ENCODE results near the gene SULT6B1. TPM values are rescaled to one million over a fixed set of nuclear protein-coding genes. Genes with fewer than 3 reads are reported as not detected.
"Not testable (repeated sequence)": the region's sequence is repeated elsewhere in the genome, so short reads cannot be mapped to it uniquely, and the experiment has no call there.

The SULT6B1 gene
- total RNA-seq, 1 experiment from 2014 or later = not detected

DNA sequence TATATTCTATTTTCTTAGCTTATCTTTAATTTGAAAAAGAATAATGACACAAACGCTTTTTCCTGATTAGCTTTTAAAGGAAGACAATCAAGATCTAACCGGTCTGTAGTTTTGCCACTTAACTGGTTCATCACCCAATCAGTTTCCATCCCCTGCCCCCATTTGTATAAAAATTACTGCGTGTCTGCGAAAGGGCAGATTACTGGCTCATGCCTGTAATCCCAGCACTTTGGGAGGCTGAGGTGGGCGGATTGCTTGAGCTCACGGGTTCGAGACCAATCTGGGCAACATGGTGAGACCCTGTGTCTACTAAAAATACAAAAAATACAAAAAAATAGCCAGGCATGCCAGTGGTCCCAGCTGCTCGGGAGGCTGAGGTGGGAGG, 10.2 kb upstream of the SULT6B1 start:
- ChIA-PET POLR2A (no interaction called here), CTCF (no interaction called here)

DNA sequence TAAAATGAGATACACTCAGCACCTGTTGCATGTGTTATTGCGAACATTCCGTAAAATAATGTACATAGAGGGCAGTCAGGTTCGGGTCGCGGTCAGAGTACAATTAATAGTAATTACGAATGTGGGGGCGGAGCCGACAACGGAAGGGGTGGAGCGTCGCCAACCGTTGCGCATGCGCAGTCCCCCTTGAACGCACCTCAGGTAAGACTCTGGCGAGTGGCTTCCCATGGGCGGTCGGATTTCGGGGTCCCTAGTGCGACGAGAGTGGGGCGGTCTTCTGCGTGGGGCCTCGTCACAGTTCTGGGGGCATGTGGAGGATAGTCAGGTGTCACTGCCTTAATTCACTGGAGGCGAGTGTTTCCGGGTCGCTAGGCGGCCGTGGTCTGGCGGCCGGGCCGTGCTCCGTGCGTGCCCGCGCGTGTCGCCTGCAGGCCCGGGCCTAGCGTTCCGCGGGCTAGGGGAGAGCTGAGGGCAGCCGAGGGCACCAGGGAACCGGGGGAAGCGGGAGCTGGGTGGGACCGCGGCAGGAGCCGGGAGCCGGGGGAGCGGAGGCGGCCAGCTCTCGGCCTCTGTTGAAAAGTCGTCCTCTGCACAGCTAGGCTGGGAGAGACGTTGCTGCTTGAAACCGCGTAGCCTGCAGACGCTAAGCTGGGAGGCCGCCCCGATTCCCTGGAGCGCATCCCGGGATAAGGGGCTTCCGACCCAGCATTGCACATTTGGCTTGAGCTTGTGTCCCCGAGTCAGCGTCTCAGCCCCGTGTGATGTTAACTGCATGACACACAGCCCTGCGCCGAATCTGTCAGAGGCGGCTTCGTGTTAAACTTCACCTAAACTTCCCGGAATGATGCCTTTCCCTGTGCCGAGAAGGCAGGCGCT, 8.1 kb upstream of the SULT6B1 start, which contains the start of gene CEBPZOS:
CEBPZOS (plus strand) TSS at position 177 of the 876 bp plus-strand sequence. CDS start 3,209 bp downstream, outside the sequence.
- BruUV-seq (replicated peaks) = no TSS peak
- H3K4me1 Mint-ChIP-seq (ENCODE audit: low read depth, unreplicated experiment) = no peaks in the 10 kb centered on the region
- no peaks in the 10 kb centered on the region for H3K27me3 Mint-ChIP-seq (ENCODE audit: insufficient read depth, unreplicated experiment)
- POLR2A ChIA-PET = interaction anchor here (0.5 to 1.1 kb wide), 5 partner anchors 25 to 1613 kb away, joined by 3 to 5 read pairs (median 4); partner anchors contain the start of genes CEBPZ, EIF2AK2, GPATCH11 and NDUFAF7
- Histone ChIP-seq H3K4me3 (ENCODE audit: low read depth, low read length) (peak within 1 kb of the TSS; percentile 57), H3K27me3 (replicated peaks; ENCODE audit: control insufficient read depth, insufficient read depth, low read length) (no peaks in the 10 kb centered on the region), H3K4me1 (no peaks in the 10 kb centered on the region), H3K9me3 (no peaks in the 10 kb centered on the region), H3K36me3 (ENCODE audit: control insufficient read depth, insufficient read depth, low read length) (peaks cover 2% of the 10 kb centered on the region; the same call in 1 of the 2 replicates)
- CTCF ChIA-PET = no interaction called here
- intact Hi-C loops (cut with micrococcal nuclease; ENCODE audit: unreplicated experiment) = loop anchor here (1.0 to 5.0 kb wide), 3 partner anchors 28 to 39 kb away; partner anchors contain the start of genes CEBPZ, EIF2AK2 and NDUFAF7
- peak within 1 kb of the TSS; percentile 92 for H3K4me3 Mint-ChIP-seq (ENCODE audit: unreplicated experiment)
- DNase-seq = peak; percentile 89 to 93
- peak within 1 kb of the TSS; percentile 98 for H3K27ac Mint-ChIP-seq (ENCODE audit: unreplicated experiment)
- TF ChIP-seq, protein P1, sequence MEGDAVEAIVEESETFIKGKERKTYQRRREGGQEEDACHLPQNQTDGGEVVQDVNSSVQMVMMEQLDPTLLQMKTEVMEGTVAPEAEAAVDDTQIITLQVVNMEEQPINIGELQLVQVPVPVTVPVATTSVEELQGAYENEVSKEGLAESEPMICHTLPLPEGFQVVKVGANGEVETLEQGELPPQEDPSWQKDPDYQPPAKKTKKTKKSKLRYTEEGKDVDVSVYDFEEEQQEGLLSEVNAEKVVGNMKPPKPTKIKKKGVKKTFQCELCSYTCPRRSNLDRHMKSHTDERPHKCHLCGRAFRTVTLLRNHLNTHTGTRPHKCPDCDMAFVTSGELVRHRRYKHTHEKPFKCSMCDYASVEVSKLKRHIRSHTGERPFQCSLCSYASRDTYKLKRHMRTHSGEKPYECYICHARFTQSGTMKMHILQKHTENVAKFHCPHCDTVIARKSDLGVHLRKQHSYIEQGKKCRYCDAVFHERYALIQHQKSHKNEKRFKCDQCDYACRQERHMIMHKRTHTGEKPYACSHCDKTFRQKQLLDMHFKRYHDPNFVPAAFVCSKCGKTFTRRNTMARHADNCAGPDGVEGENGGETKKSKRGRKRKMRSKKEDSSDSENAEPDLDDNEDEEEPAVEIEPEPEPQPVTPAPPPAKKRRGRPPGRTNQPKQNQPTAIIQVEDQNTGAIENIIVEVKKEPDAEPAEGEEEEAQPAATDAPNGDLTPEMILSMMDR (IDR thresholded peaks at IDR 0.05; ENCODE audit: insufficient read depth in 1 of 2, low read depth in 1 of 2, low read length in 1 of 2, severe bottlenecking in 1 of 2, unreplicated experiment in 1 of 2) = no peak
- peaks cover 43% of the 10 kb centered on the region for H3K36me3 Mint-ChIP-seq (ENCODE audit: insufficient read depth, unreplicated experiment)
- H3K9me3 Mint-ChIP-seq (ENCODE audit: unreplicated experiment) = no peaks in the 10 kb centered on the region

More for the DNA sequence above, 10.2 kb upstream of the SULT6B1 start:
- no peaks in the 10 kb centered on the region for H3K27me3 ChIP-seq (replicated peaks; ENCODE audit: control insufficient read depth, insufficient read depth, low read length)
- DNase-seq = no peak
- BruUV-seq (replicated peaks) = no TSS peak
- Mint-ChIP-seq H3K36me3 (ENCODE audit: insufficient read depth, unreplicated experiment) (peaks cover 59% of the 10 kb centered on the region), H3K4me3 (ENCODE audit: unreplicated experiment) (no peak overlapping the region), H3K27me3 (ENCODE audit: insufficient read depth, unreplicated experiment) (no peaks in the 10 kb centered on the region), H3K9me3 (ENCODE audit: unreplicated experiment) (peaks cover 5% of the 10 kb centered on the region), H3K4me1 (ENCODE audit: low read depth, unreplicated experiment) (no peaks in the 10 kb centered on the region), H3K27ac (ENCODE audit: unreplicated experiment) (no peak overlapping the region)
- no peaks in the 10 kb centered on the region for H3K9me3 ChIP-seq
- H3K4me1 ChIP-seq = no peaks in the 10 kb centered on the region
- H3K4me3 ChIP-seq (ENCODE audit: low read depth, low read length) = no peak overlapping the region
- H3K36me3 ChIP-seq (ENCODE audit: control insufficient read depth, insufficient read depth, low read length) = peaks cover 3% of the 10 kb centered on the region; the same call in 1 of the 2 replicates
- intact Hi-C loops (cut with micrococcal nuclease; ENCODE audit: unreplicated experiment) = loop anchor here (5.0 kb wide), 1 partner anchor 41 kb away; the partner anchor contains the start of gene EIF2AK2
- TF ChIP-seq, protein P1 (IDR thresholded peaks at IDR 0.05; ENCODE audit: insufficient read depth in 1 of 2, low read depth in 1 of 2, low read length in 1 of 2, severe bottlenecking in 1 of 2, unreplicated experiment in 1 of 2) = no peak

DNA sequence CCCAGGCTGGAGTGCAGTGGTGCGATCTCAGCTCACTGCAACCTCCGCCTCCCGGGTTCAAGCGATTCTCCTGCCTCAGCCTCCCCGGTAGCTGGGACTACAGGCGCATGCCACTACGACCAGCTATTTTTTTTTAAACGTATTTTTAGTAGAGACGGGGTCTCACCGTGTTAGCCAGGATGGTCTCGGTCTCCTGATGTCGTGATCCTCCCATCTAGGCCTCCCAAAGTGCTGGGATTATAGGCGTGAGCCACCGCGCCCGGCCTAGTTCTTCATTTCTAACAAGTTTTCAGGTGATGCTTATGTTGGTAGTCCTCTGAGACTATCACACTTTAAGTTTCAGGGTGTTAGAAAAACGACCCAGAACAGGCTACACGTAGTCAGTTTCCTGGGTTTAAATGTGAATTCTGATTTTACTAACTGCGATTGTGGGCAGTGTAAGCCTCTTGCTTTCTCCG, 7.4 kb upstream of the SULT6B1 start:
- peak overlapping the region; percentile 57 for H3K4me3 ChIP-seq (ENCODE audit: low read depth, low read length)
- H3K27ac Mint-ChIP-seq (ENCODE audit: unreplicated experiment) = peak overlapping the region; percentile 98
- H3K36me3 ChIP-seq (ENCODE audit: control insufficient read depth, insufficient read depth, low read length); H3K4me1 Mint-ChIP-seq (ENCODE audit: low read depth, unreplicated experiment); H3K27me3 Mint-ChIP-seq (ENCODE audit: insufficient read depth, unreplicated experiment); POLR2A ChIA-PET; H3K9me3 ChIP-seq; H3K27me3 ChIP-seq (replicated peaks; ENCODE audit: control insufficient read depth, insufficient read depth, low read length); BruUV-seq (replicated peaks); H3K9me3 Mint-ChIP-seq (ENCODE audit: unreplicated experiment); DNase-seq; H3K4me1 ChIP-seq: not testable (repeated sequence)
- H3K4me3 Mint-ChIP-seq (ENCODE audit: unreplicated experiment) = peak overlapping the region; percentile 92
- peaks cover 36% of the 10 kb centered on the region for H3K36me3 Mint-ChIP-seq (ENCODE audit: insufficient read depth, unreplicated experiment)
- CTCF ChIA-PET = interaction anchor here (0.7 kb wide), 1 partner anchor 858 kb away, joined by 3 read pairs; no protein-coding TSS in a partner anchor
- intact Hi-C loops (cut with micrococcal nuclease; ENCODE audit: unreplicated experiment) = loop anchor here (1.0 to 5.0 kb wide), 2 partner anchors 35 to 39 kb away; partner anchors contain the start of genes CEBPZ, EIF2AK2 and NDUFAF7

All from Caco-2 (cell line).